Neural cell (in vitro differentiated cells): ENCODE data around the gene AHSG. TPM values are rescaled to one million over a fixed set of nuclear protein-coding genes. Genes with fewer than 3 reads are reported as not detected.

Experiments used
- H2AFZ ChIP-seq: fragments of 200-600, 300-800 bp; sonication (generic), shearing (Covaris generic); 2 replicates; pipeline ENCODE4 v1.6.0; 2014; ENCODE audit warnings: low read depth, mild to moderate bottlenecking, antibody characterized with exemption, low read length, moderate library complexity
- H3F3A ChIP-seq: fragments of 200-600 bp; shearing (Covaris generic); 2 replicates; pipeline ENCODE4 v1.6.1; 2016; ENCODE audit warnings: mild to moderate bottlenecking, moderate library complexity, mixed read lengths, antibody characterized with exemption, low read length; ENCODE audit not compliant: insufficient read depth, poor library complexity, severe bottlenecking
- H3K27ac ChIP-seq: fragments of 200-600, 300-800 bp; sonication (generic), shearing (Covaris generic); 2 replicates; pipeline ENCODE4 v1.5.1; 2014; ENCODE audit warnings: mild to moderate bottlenecking, low read length, moderate library complexity
- H3K27me3 ChIP-seq: fragments of 300-800, 200-600 bp; sonication (generic), shearing (Covaris generic); 2 replicates; pipeline ENCODE4 v1.6.0; 2014; ENCODE audit warnings: mild to moderate bottlenecking, low read depth, low read length, moderate library complexity; ENCODE audit not compliant: insufficient read depth
- H3K36me3 ChIP-seq: fragments of 300-800, 200-600 bp; sonication (generic), shearing (Covaris generic); 2 replicates; pipeline ENCODE4 v1.5.1; 2014; ENCODE audit warnings: mild to moderate bottlenecking, antibody characterized with exemption, low read length, moderate library complexity; ENCODE audit not compliant: insufficient read depth
- H3K4me2 ChIP-seq: fragments of 300-800, 200-600 bp; sonication (generic), shearing (Covaris generic); 2 replicates; pipeline ENCODE4 v1.6.0; 2014; ENCODE audit warnings: mild to moderate bottlenecking, low read length
- H3K4me3 ChIP-seq: fragments of 300-800, 200-600 bp; sonication (generic), shearing (Covaris generic); 2 replicates; pipeline ENCODE4 v1.5.1; 2014; ENCODE audit warnings: mild to moderate bottlenecking, low read length, moderate library complexity
- H3K79me2 ChIP-seq: fragments of 200-600 bp; shearing (Covaris generic); replicated peaks from 2 replicates; pipeline ENCODE4 v1.6.0; 2014; ENCODE audit warnings: mild to moderate bottlenecking, low read length, moderate library complexity; ENCODE audit not compliant: insufficient read depth
- H3K9ac ChIP-seq: fragments of 300-800, 200-600 bp; sonication (generic), shearing (Covaris generic); 2 replicates; pipeline ENCODE4 v1.6.1; 2016; ENCODE audit warnings: mild to moderate bottlenecking, low read length, mixed read lengths
- H3K9me2 ChIP-seq: fragments of 200-600 bp; shearing (Covaris generic); 2 replicates; pipeline ENCODE4 v1.6.1; 2016; ENCODE audit warnings: mild to moderate bottlenecking, low read length, mixed read lengths; ENCODE audit not compliant: insufficient read depth
- H3K9me3 ChIP-seq: fragments of 200-600, 300-800 bp; sonication (generic), shearing (Covaris generic); 2 replicates; pipeline ENCODE4 v1.6.1; 2016; ENCODE audit warnings: mild to moderate bottlenecking, mixed run types, low read length, moderate library complexity, mixed read lengths
- H4K20me1 ChIP-seq: fragments of 200-600 bp; shearing (Covaris generic); 2 replicates; pipeline ENCODE4 v1.6.1; 2016; ENCODE audit warnings: mild to moderate bottlenecking, mixed run types; ENCODE audit not compliant: insufficient read depth
- CTCF ChIP-seq: fragments of 450-650 bp; IDR thresholded peaks from 2 replicates; pipeline ENCODE4 v1.5.1; 2014; ENCODE audit warnings: antibody characterized with exemption, mild to moderate bottlenecking, moderate library complexity; ENCODE audit not compliant: poor library complexity, severe bottlenecking
- EP300 ChIP-seq: fragments of 450-650 bp; conservative IDR thresholded peaks from 2 replicates; pipeline ENCODE4 v1.6.1; 2014; ENCODE audit warnings: antibody characterized with exemption, mild to moderate bottlenecking, moderate library complexity; ENCODE audit not compliant: poor library complexity, severe bottlenecking
- EZH2 ChIP-seq: fragments of 200-600, 300-800 bp; shearing (Covaris generic), sonication (generic); IDR thresholded peaks from 2 replicates; pipeline ENCODE4 v1.6.1; 2014; ENCODE audit warnings: antibody characterized with exemption, low read length, borderline replicate concordance, mild to moderate bottlenecking; ENCODE audit not compliant: insufficient read depth, poor library complexity, severe bottlenecking
- MXI1 ChIP-seq: fragments of 450-650 bp; conservative IDR thresholded peaks from 2 replicates; pipeline ENCODE4 v1.6.1; 2014; ENCODE audit warnings: antibody characterized with exemption, mild to moderate bottlenecking; ENCODE audit not compliant: poor library complexity, severe bottlenecking
- POLR2AphosphoS5 ChIP-seq: IDR thresholded peaks from 2 replicates; pipeline ENCODE4 v1.6.1; 2012
- RAD21 ChIP-seq: fragments of 450-650 bp; conservative IDR thresholded peaks from 2 replicates; pipeline ENCODE4 v1.6.1; 2014; ENCODE audit warnings: antibody characterized with exemption, mild to moderate bottlenecking, moderate library complexity
- REST ChIP-seq: IDR thresholded peaks from 2 replicates; pipeline ENCODE4 v1.6.1; 2012; ENCODE audit warnings: borderline replicate concordance
- SMC3 ChIP-seq: fragments of 450-650 bp; conservative IDR thresholded peaks from 2 replicates; pipeline ENCODE4 v1.6.1; 2014; ENCODE audit warnings: antibody characterized with exemption, mild to moderate bottlenecking, moderate library complexity; ENCODE audit not compliant: poor library complexity
- TAF1 ChIP-seq: IDR thresholded peaks from 2 replicates; pipeline ENCODE4 v1.6.1; 2012; ENCODE audit warnings: low read depth
- polyA plus RNA-seq: library from polyadenylated mRNA; depleted of rRNA; stranded (reverse); fragments of >200 nt; gene quantifications from 2 replicates; pipeline ENCODE4 v1.2.3, GENCODE V29; 2014

The AHSG gene
- polyA plus RNA-seq, 1 donor from 2014 or later, result 0.40 TPM

- Histone ChIP-seq H3K4me2 (no peak overlapping the region), H4K20me1 (no peaks in the 10 kb centered on the region), H3K27ac (no peak overlapping the region), H3K9me3 (no peaks in the 10 kb centered on the region), H3K4me3 (no peak overlapping the region), H3K27me3 (no peaks in the 10 kb centered on the region), H3F3A (peaks cover 4% of the 10 kb centered on the region), H3K79me2 (no peaks in the 10 kb centered on the region), H3K9me2 (no peaks in the 10 kb centered on the region), H3K36me3 (no peaks in the 10 kb centered on the region), H2AFZ (no peak overlapping the region), H3K9ac (no peak overlapping the region)
- TF ChIP-seq EZH2 (no peak), REST (no peak), EP300 (no peak), TAF1 (no peak), MXI1 (no peak), CTCF (no peak), RAD21 (no peak), SMC3 (no peak), POLR2AphosphoS5 (no peak)
These were observed 5.6 kb downstream of the AHSG start for GRCh38 chr3:186618318-186618938.

- Histone ChIP-seq H3K9me3 (no peaks in the 10 kb centered on the region), H3K27ac (no peak overlapping the region), H3K27me3 (no peaks in the 10 kb centered on the region), H3K36me3 (no peaks in the 10 kb centered on the region), H3K9me2 (no peaks in the 10 kb centered on the region), H3F3A (peaks cover 4% of the 10 kb centered on the region), H4K20me1 (no peaks in the 10 kb centered on the region), H3K4me2 (no peak overlapping the region), H2AFZ (no peak overlapping the region), H3K4me3 (no peak overlapping the region), H3K79me2 (no peaks in the 10 kb centered on the region), H3K9ac (no peak overlapping the region)
- no peak for TF ChIP-seq SMC3
- no peak for TF ChIP-seq CTCF
These were observed 6.9 kb downstream of the AHSG start for GRCh38 chr3:186619787-186620212.
